Head of caudate nucleus (tissue), 42 donors: ENCODE measurements around the gene TMEM183A.

Experiments used
- DNase-seq, 42 donors: peaks; one replicate each; pipeline versions ENCODE4 v3.0.0 to v3.0.0-alpha.2; 2020 to 2021; ENCODE audit warnings: mixed read lengths in 7 of 42
- intact Hi-C: fragments of 100-400 bp; cut with DNase I; formaldehyde crosslinking; loops from one replicate; pipeline ENCODE4 v1.15.0; 2022

Gene TMEM183A

DNA sequence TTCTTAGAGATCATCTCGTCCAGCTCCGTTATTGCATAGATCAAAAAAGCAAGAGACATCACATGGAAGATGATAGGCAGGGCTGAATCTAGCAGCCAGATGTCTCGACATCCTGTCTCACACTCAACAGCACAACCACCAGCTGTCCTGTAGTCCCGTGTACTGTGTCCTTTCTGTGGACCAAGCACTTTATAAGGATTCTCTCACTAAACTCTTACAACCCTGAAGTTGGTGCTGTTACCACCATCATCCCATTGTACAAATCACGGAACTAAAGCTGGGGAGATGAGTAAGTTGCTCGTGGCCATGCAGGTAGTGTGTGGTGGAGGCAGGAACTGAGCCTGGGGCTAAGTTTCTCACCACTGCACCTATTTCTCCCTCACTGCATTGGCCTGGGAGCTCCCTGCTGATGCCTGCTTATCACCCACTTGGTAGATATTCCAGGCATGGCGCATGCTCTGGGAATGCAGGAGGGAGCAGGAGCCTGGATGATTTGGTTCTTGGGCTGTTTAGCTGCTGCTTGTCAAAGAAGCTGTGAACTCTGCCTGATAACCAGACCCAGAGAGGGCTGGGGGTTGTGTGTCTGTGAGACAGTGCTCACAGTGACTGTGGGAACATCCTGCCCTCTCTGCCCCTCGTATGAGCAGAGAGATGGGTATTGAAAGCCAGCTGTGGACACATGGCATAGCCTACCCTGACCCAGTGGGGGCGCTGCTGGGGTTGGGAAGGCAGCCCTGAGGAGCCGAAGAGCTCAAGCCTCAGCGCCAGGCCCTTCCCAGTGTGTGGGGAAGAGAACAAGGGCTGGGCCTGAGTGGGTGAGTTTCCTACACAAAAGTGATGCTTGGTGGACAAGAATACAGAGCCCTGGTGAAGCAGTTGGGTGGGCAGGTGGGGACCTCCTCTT, 32.7 kb downstream of the TMEM183A start:
- intact Hi-C loops = loop anchor here (2.0 to 5.0 kb wide), 3 partner anchors 87 to 227 kb away; partner anchors contain the start of gene ADORA1
- peak in 14 of 42 donors; percentile 23 to 65 (median 48) for DNase-seq

DNA sequence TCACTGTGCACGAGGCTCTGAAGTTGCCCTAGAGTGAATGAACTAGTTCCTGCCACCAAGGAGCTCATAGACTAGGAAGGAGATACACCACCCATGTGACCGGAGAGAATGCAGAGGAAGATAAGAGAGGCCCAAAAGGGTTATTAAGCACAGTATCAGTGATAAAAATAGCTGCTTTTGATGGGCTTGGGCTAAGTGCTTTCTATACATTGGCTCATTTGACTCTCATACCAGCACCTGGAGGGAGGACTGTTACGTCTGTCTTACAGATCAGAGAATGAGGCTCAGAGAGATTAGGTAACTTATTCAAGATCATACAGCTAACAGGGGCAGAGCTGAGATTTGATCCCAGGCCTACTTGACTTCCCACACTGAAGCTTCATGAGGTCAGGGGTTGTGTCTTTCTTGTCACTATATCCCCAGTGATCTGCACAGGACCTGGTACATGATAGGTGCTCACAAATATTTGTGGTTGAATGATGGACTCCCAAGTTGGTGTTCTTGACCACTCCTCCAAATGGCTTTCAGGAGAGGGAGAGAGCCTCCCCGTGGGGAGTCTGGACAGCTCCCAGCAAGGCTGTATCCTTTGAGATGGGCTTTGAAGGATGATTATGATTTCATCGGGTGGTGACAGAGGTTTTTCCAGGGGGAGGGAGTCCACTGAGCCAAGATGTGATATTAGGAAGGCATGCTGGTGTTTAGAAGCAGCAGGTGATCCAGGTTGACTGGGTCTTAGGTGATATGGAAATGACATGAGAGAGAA, 33.5 kb downstream of the TMEM183A start:
- intact Hi-C loops = no loop called here
- peak in 2 of 42 donors; percentile 1 to 6 for DNase-seq

DNA sequence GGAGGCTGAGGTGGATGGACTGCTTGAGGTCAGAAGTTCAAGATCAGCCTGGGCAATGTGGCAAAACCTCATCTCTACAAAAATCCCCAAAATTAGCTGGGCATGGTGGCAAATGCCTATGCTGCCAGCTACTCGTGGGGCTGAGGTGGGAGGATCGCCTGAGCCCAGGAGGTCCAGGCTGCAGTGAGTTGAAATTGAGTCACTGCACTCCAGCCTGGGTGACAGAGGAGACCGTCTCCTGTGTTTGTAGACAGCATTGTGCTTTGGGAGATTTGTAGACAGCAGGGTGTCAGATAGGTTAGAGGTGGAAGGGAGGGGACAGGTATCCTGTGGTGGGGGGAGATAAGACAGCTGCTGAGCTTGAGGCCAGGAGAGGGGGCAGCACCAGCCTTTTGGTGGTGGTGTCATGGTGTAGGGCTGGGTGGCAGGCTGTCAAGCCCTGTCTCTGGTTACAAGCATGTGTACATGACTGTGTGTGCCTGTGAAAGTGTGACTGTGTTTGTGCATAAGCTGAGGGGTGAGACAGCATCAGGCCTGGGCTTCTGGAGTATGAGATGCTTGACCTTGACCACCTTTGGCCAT, 34.3 kb downstream of the TMEM183A start:
- intact Hi-C loops = no loop called here
- peak in 4 of 42 donors; percentile 2 to 21 (median 6) for DNase-seq

DNA sequence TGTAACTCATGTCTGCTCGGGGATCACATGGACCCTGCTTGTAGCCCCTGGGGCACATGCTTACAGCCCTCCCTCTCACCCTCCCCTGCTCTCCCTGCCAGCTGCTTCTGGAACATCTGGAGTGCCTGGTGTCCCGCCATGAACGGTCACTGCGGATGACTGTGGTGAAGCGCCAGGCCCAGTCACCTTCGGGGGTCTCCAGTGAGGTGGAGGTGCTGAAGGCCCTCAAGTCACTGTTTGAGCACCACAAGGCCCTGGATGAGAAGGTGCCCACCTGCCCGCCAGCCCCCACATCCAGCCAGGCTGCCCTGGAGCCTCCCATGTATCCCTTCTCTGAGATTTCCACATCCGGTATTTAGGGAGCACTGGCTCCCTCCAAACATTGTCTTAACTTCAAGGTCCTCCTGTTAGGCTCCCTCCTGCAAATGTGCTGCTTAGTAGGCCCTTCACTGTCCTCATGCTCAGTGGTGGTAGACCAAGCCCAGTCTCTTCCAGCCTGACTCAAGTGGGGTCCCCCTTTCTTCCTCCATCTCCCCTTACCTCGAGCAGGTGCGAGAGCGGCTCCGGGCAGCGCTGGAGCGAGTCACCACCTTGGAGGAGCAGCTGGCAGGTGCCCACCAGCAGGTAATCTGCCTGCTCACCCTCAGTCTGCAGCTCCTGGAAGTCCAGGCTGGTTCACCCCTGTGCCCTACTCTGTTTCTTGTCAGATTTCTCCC, 36.8 kb downstream of the TMEM183A start:
- intact Hi-C loops = no loop called here
- DNase-seq = peak in 1 of 42 donors; percentile 5

DNA sequence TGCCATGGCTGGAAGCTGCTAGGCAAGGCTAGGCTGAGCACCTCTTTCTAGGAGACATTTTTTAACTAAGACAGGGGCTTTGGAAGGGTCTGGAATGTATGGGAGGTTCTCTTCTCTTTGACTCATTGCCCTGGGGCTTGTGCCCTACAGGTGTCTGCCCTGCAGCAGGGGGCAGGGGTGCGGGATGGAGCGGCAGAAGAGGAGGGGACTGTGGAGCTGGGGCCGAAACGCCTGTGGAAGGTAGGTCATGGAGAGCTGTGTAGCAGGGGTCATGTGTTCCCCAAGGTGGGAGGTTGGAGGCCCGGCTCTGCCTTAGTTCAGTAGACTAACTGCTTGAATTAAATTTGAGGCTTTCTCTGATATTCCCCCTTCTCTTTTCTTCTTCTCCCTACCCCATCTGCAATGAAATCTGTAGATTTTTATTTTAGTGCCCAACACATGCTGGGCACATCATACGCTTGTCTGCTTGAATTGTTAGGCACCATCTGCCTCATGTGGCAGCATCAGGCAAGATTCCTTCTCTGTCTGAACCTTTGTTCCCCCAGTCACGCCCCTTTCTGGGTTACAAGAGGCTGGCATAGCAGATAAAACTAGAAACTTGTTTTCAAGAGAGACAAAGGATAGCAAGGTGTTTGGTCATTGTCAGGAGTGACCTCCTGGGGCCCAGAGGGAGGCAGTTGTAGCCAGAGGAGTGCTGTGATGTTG, 37.5 kb downstream of the TMEM183A start:
- intact Hi-C loops = no loop called here
- DNase-seq = no peak

DNA sequence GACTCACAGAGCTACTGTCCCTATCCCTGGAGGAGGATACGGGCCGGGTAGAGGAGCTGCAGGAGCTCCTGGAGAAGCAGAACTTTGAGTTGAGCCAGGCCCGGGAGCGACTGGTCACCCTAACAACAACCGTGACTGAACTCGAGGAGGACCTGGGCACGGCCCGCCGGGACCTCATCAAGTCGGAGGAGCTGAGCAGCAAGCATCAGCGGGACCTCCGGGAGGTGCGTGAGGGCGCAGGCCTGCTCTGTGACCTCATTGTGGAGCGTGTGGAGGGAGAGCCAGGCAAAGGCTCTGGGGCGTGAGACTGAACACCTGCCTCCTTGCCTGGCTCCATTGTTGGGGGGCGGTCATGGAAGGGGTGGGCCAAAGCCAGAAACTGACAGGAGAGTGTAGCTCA, 38.2 kb downstream of the TMEM183A start:
- DNase-seq = no peak
- intact Hi-C loops = no loop called here

DNA sequence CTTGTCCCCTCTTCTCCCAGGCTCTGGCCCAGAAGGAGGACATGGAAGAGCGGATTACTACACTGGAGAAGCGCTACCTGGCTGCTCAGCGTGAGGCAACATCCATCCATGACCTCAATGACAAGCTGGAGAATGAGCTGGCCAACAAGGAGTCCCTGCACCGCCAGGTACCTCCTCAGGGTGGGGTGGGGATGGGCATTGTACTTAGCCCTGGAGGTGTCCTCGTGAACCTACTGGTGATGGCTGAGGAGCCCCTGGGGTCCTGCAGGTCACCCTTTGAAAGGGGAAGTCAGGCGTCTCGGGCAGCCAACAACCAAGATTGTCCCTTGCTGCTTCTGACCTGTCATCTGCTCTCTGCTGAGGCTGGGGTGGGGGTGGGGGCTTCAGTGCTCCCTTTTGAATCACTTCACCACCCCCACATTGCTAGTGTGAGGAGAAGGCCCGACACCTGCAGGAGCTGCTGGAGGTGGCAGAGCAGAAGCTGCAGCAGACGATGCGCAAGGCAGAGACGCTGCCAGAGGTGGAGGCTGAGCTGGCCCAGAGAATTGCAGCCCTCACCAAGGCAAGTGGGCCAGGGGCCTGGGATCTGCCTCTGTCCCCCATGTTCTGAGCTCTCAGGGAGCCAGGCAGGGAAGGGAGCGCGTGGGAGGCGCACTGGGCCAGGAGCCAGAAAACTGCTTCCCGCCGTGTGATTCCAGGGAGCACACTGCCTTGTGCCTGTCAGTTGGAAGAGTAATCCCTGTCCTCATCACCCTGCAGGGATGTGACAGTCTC, 38.8 kb downstream of the TMEM183A start:
- DNase-seq = peak in 40 of 42 donors; percentile 36 to 85 (median 68)
- intact Hi-C loops = no loop called here

DNA sequence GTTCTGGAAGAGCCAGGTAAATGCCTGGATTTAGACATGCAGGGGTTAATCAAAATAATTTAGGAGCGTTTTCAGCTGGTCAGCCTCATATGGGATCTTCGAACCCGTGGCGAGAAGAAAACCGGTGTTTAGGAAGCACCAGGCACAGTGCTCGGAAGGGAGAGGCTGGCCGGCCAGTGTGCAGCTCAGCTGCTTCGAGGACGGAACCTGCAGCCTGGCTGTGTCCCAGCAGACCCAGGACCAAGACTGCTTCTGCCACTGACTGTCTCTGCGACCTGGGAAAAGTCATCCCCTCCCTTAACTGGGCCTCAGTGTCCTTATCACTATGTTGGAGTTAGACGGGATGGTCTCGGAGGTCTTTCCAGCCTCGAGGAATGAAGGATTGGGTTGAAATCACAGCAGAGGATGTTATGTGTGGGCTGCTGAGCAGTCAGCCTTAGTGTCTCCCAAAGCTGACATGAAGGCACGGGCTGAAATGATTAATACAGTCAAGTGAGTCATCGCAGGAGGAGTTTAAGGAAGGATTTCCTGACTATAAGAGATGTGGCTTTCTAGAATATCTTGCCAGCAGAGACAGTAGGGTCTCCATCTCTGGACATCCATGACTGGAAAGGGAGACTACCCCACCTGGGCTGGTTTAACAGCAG, 39.9 kb downstream of the TMEM183A start:
- intact Hi-C loops = no loop called here
- DNase-seq = peak in 15 of 42 donors; percentile 18 to 79 (median 48)

DNA sequence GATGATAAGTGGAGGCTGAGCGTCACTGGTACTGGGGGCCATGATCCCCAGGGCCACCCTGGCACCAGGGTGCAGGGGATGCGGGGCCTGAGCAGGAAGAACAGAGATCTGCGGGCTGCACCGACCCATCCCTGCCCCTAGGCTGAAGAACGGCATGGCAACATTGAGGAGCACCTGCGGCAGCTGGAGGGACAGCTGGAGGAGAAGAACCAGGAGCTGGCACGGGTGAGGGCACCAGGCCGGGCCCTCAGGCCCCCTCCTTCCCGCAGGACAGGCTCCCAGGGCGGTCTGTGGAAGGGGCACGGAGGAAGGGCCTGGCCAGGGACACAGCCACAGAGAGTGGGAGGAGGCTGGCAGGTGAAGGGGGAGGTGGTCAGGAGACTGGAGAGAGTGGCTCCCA, 40.9 kb downstream of the TMEM183A start:
- intact Hi-C loops = no loop called here

DNA sequence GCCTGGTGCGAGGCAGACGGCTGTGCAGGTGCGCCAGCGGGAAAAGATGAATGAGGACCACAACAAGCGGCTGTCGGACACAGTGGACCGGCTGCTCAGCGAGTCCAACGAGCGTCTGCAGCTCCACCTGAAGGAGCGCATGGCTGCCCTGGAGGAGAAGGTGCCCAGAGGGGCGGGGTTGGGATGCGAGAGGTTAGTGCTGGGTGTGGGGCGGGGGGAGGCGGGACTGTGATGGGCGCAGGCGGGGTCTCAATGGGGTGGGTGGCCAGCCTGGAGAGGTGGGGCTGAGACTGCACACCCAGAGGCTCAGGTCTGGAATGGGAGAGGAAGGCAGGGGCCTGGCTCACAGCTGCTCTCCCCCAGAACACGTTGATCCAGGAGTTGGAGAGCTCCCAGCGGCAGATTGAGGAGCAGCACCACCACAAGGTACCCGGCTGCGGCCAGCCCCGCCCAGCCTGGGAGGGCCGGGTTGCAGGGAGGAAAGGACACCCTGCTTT, 41.4 kb downstream of the TMEM183A start:
- no peak for DNase-seq
- intact Hi-C loops = no loop called here

More for the DNA sequence above, 40.9 kb downstream of the TMEM183A start:
- no peak for DNase-seq

DNA sequence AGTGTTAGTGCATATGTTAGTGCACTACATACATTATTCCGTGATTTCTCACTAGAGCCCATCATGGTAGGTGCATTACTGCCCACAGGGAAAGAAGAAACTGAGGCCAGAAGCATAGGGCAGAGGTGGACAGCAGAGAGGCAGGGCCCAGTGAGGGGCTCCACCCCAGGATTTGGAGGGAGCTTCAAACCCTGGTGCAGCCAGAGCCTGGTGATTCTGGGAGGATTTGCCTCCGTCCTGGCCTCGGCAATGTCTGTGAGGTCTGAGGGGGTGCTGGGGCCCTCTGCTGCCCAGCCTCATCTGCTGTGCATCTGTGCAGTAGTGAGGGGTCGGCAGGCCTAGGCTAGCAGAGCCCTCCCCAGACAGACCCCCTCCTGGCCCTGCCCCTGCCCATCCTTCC, 41.9 kb downstream of the TMEM183A start:
- DNase-seq = no peak
- intact Hi-C loops = no loop called here

DNA sequence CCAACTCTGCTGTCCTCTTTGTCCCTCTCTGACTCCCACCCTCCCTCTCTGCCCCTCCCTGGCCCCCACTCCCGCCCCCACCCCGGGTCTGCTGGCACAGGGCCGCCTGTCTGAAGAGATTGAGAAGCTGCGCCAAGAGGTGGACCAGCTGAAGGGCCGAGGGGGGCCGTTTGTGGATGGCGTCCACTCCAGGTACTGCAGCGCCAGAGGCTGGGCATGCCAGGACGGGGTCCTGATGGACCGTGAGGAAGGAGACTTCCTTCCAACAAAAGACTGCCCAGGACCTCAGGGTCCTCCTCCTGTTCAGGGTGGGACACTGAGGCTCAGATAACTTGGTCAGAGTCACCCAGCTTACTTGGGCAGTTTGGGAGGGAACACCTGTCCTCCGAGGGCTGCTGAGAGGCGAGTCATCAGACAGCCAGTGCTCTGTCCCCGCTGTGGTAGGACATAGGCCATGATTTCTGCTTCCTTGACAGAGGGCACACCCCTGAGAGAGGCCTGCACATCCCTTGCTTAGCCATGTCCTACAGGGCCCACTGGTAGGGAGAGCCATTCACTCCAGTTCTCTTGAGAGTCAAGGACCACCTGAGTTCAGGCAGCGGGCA, 42.5 kb downstream of the TMEM183A start:
- no peak for DNase-seq
- intact Hi-C loops = no loop called here

DNA sequence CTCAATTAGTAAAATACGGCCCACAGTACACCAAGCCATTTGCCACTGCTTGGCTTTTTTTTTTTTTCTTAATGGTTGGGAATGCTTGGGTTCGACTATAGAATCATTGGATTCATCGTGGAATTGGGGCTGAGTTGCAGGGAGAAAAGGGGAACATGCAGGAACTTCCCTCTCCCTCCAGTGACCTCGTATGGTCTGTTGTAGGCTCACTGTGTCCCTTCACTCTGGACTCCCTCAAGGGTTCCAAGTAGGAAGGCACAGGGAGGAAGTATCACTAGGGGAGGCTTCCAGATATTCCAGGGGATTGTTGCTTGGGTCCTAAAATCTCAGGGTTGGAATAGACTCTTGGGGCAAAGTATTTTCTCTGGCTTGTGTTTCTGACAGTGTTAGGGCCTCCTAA, 43.7 kb downstream of the TMEM183A start:
- DNase-seq = no peak
- intact Hi-C loops = no loop called here

DNA sequence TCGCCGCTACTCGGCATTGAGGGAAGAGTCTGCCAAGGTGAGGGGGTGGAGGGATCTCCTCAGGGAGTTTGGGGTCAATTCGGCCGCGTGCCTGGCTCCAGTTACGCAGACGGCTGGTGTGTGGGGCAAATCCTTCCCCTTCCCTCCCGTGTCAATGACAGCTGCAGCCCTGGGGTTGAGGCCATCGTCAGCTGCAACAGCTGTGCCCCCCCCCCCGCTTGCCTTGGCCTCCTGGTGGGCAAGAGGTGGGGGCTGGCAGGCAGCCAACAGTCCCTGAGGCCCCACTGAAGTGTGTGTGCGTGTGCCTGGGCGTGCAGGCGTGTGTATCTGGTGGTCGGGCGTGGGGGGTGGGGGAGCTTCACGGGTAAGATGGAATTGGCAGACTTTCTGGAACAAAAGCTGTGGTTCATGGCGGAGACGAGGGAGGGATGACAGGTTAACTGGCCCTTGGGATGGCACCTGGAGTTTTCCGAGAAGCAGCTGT, 44.7 kb downstream of the TMEM183A start:
- DNase-seq = no peak
- intact Hi-C loops = no loop called here

DNA sequence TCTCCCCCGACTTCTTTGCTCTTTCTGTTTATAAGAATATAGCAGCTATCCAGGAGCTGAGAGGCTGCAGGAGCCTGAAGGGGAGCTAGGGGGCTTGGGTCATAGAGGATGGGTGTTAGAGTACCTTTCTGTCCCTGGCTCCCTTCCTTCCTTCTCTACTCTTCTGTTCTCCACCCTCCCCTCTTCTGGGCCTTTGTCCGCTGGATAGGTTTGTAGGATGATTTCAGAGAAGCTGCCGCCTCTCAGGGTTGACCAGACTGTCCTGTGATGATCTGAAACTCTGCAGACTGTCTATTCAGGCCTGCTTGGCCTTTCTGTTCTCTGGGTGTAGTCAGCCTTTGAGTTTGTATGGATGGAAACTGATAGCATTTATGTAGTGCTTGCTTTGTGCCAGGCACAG, 45.4 kb downstream of the TMEM183A start:
- intact Hi-C loops = no loop called here
- no peak for DNase-seq

DNA sequence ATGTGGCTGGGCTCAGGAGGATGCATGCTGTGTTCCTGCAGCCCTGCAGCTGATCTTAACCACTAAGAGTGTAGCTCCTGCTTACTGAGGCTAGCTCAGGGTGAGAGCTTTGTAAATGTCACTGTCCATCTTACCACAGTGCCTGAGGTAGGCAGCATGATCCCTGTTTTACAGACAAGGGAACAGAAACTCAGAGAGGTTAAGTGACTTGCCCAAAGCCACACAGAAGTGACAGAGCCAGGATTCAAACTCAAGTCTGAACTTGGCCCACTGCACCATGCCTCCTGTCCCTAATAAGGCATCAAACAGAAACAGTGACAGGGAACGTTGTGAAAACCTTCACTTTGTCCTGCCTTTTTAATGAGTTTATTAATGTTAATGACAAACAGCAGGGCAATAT, 47.0 kb downstream of the TMEM183A start:
- intact Hi-C loops = no loop called here
- no peak for DNase-seq

DNA sequence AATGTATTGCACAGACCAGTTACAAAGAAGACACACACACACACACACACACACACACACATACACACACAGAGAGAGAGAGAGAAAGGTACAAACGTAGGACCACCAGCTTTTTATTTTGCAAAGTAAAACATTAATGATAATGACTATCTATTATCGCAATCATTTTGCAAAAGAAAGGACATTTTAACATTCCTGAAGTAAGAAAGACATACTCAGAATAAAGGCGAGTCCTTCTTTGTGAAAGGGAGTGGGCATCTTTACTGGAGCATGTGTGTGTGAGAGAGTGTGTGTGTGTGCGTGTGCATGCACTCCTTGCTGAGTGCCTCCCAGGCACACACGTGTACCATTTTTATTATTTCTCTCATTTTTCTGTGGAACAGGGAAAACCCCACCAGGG, 47.5 kb downstream of the TMEM183A start:
- DNase-seq = no peak
- intact Hi-C loops = no loop called here
